HG03280 (cell line): ENCODE data around the gene CHST1.

Experiments
- ATAC-seq: cut with Tn5 transposase; IDR thresholded peaks from one replicate; pipeline ENCODE4 v1.9.1; 2021; ENCODE audit warnings: mild to moderate bottlenecking, moderate library complexity; ENCODE audit not compliant: unreplicated experiment

The CHST1 gene

GRCh38 chr11:45646275-45646927 lies 19.0 kb downstream of the CHST1 start:
- ATAC-seq = no peak

GRCh38 chr11:45644981-45645889 lies 20.2 kb downstream of the CHST1 start:
- ATAC-seq = no peak

- no peak for ATAC-seq
Measured at GRCh38 chr11:45643598-45644260, 21.7 kb downstream of the CHST1 start.

DNA sequence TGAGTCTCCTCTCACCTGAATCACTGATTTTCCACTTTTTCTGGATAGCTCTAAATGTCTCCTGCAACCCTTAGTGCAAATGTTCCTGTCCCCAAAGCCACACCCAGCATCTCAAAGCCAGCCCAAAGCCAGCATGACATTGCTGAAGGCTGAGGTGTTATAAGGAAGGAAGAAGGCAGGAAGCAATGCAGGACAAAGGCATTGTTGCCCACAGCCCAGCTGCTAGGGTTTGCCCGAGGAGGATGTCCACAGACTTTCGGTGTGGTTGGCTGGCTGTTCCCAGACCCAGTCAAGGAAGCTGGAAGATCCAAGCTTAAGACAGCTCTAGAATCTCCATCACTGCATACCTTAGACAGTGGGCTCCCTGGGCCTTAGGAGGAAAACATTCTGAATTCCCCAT lies 23.5 kb downstream of the CHST1 start:
- ATAC-seq = no peak

- ATAC-seq = no peak
Measured at GRCh38 chr11:45638051-45638450, 27.4 kb downstream of the CHST1 start.

- no peak for ATAC-seq
Measured at GRCh38 chr11:45635907-45636306, 29.5 kb downstream of the CHST1 start.

GRCh38 chr11:45625611-45626010 lies 39.8 kb downstream of the CHST1 start:
- no peak for ATAC-seq

DNA sequence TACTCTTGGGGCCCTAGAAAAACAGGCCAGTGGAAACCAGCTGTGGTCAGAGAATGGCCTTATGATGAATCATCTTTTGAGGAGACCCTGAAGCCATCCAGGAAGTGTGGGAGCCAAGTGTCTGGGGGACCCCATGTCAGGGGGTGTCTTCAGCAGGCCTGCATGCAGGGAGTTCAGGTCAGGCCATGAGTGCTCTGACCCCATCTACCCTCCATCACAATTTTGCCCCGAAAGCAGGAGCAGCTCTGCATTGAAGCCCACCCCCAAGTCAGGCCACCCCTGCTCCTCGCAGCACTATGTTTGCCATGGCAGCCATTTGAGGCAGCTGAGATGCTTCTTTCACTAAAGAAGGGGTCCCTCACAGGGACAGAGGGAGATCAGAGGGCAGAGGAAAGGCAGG lies 41.3 kb downstream of the CHST1 start:
- no peak for ATAC-seq

GRCh38 chr11:45622861-45623260 lies 42.6 kb downstream of the CHST1 start:
- no peak for ATAC-seq

DNA sequence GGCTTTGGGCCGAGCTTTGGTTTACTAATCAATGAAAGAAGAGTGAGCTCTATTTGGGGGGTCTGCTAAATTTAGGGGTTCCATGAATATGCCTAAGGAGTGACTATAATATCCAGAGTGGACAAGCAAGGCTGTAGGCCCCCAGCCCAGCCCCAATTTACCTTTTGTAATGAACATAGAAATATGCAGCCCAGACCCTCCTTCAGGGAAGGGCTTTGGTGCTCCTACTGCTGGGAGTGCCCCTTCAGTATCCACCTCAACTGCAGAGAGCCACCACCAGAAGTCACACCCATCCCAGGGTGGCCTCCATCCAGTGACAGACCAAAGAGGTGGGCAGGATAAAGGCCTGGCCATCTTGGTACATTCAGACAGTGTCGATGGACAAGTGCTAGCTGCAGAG lies 43.1 kb downstream of the CHST1 start:
- ATAC-seq = no peak

DNA sequence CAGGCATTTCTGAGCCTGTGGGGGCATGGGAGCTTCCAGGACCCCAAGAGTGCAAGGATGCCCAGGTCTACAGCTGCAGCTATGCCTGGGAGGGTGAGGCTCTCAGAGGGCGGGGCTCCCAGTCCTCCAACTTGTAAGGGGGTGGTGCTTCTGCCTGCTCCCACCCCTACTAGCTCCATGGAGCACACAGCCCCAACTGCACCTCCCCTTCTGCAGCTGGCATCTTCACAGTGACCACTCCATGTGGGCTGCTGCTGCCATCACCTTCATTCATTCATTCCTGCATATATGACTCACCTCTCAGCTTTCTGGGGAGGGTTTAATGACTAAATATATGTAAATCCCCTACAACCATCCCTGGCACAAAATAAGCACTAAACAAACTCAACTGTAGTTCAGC lies 43.8 kb downstream of the CHST1 start:
- no peak for ATAC-seq

DNA sequence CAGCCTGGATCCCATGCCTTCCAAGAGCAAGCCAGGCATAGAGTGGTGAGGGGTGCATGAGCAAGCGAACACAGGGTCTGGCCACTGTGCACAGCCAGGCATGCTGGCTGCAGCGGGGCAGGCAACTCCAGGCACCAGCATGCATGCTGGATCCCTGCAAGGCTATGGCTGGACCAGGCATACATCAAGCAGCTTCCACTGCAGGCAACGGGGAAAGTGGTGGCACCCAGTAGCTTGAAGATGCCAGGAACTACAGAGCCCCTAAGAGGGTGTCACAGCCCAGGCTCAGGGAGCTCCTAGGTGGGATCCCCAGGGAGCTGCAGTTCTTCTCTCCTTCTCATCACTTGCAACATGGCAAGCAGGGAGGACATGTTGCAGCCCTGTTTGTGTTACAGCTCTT lies 45.2 kb downstream of the CHST1 start:
- ATAC-seq = no peak

- no peak for ATAC-seq
Measured at GRCh38 chr11:45618897-45619296, 46.5 kb downstream of the CHST1 start.

DNA sequence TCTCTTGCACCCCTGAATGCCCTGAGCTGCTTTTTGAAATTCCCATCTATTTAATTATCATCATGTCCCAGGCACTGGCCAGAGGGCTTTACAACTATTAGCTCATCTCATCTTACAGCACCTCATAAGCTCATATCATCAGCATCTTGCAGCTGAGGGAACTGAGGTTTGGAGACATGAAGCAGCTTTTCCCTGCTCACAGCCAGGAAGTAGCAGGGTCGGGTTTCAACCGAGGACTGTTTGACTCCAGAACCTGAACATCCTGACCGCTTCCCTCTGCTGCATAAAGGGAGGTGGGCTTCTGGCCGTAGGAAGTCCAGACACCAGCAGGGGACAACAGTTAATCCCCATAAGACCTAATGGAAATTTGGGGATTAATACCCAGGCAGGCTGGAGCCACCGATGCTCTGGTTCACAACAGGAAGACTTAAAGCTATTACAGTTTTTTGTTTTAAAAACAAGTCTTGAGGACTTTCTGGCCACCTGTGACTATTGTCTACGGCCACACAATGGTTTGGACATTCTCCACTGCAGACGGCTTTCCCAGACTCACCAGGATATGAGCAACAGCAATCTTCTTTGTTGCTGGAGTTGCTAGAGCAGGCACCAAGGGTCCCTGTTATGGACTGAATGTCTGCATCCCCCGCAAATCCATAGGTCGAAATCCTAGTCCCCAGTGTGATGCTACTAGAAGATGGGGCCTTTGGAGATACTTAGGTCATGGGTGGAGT lies 47.4 kb downstream of the CHST1 start:
- no peak for ATAC-seq

DNA sequence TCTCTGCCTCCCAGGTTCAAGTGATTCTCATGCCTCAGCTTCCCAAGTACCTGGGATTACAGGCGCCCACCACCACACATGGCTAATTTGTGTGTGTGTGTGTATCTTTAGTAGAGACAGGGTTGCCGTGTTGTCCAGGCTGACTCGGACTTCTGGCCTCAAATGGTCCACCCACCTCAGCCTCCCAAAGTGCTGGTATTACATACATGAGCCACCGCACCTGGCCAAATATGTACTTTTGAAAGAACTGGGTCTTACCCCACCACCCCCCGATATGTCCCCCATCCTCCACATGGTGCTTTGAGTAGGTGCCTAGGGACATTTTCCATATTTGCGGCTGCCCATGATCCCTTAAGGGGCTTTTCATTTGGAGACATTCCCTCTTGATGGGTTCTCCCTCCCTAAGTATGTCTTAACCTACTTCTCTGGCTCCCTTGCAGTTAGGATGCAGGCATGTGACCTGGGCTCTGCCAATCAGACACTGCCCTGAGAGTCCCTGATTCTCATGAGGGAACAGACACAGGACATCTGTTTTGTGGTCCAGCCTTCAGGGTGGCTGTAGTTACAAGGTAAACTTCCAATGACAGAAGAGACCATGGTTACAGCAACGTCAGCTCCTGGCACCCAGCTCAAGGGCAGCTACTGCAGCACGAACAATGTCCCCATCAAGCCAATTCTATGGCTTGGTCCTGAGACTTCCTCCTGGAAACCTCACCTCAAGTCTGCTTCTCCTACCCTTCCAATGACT lies 48.4 kb downstream of the CHST1 start:
- no peak for ATAC-seq

DNA sequence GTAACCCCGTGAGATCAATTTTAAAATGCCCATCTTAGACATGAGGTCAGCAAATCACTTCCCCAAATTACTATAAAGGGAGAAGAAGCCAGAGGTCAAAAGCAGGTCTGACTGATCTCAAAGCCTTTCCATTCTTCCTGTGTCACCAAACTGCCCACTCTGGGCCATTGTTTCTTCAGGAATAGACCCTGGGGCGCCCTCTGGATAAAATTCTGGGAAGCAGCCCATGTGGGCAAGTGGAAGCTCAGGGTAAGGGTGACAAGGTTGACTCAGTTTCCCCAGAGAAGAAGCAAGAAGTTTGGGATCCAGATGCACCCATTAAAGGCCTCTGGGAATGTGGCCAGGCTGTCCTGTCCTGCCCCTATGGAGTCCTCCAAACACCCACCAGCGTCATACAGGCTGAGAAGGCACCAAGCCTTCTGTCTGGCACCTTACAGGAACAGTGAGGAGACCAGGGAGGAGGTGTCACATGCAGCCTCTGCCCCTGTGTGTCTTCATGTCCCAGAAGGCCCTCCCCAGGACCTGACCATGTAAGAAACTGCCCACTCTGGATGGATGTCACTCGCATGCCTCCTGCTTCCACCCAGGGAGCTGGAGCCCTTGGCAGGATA lies 50.1 kb downstream of the CHST1 start:
- no peak for ATAC-seq

- ATAC-seq = no peak
Measured at GRCh38 chr11:45614196-45614828, 51.1 kb downstream of the CHST1 start.

DNA sequence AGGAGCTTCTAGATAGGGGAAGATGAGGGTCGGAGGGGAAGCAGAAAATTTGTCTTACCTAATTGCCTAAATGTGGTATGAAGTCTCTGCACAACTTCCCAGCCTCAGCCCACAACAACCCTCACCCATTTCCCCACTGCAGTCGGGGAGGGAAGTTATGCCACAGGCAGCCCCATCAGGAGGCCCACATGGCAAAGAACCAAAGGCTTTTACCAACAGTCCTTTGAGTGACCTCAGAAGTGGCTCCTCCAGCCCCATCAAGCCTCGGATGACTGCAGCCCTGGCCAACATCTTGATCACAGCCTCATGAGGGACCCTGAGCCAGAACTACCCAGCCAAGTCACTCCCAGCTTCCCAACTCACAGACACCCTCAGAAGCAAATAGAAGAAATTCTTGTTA lies 54.8 kb downstream of the CHST1 start:
- ATAC-seq = no peak

DNA sequence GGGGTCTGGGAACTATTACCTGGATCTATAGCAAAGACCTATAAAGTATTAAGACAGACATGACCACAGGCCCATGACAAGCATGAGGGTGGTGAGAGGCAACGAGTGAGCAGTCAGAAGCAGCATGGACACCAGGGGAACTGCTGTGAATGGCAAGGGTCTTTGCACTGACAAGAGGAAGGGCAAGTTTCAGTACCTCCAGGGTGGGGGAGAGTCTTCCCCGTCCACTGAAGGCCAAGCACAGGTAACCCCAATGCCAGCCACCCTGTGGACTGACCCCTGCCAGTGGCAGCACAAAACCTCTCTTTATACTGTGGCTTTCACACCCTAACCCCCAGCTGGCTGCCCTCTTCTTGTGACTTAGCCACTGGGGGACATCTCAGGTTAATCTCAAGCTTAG lies 55.5 kb downstream of the CHST1 start:
- ATAC-seq = no peak

DNA sequence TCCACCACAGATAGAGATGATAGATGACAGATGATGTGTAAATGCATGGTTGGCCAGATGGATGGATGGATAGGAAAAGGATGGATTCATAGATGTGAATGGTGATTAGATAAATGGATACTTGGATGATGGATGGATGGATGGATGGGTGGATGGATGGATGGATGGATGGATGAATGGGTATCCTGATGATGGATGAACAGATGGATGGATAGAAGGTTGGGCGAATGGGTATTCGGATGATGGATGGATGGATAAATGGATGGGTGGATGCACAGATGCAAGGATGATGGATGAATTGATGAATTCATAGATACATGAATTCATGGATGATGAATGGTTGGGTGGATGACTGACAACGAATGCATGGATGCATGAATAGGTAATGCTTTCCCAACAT lies 56.1 kb downstream of the CHST1 start:
- ATAC-seq = no peak
